Gastrocnemius medialis (tissue), 4 donors: ENCODE results near the gene ARHGEF39.

Experiments
- POLR2A ChIP-seq, 2 donors: fragments of 450-650 bp; IDR thresholded peaks; one replicate each; pipeline ENCODE4 v1.6.1; 2017; ENCODE audit warnings: antibody characterized with exemption in 2 of 2, mild to moderate bottlenecking in 2 of 2, moderate library complexity in 2 of 2
- TF ChIP-seq, protein P1 (sequence below), 5 experiments: fragments of 450-650 bp in 3 of 5; fragments of 200-600 bp in 2 of 5; sonication (generic) in 2 of 5; IDR thresholded peaks in 4 of 5; conservative IDR thresholded peaks in 1 of 5; 1 replicate in 4 of 5; 2 replicates in 1 of 5; pipeline ENCODE4 v1.5.1; 2016 to 2019; ENCODE audit warnings: antibody characterized with exemption in 5 of 5, mild to moderate bottlenecking in 3 of 5, moderate library complexity in 3 of 5

DNA sequence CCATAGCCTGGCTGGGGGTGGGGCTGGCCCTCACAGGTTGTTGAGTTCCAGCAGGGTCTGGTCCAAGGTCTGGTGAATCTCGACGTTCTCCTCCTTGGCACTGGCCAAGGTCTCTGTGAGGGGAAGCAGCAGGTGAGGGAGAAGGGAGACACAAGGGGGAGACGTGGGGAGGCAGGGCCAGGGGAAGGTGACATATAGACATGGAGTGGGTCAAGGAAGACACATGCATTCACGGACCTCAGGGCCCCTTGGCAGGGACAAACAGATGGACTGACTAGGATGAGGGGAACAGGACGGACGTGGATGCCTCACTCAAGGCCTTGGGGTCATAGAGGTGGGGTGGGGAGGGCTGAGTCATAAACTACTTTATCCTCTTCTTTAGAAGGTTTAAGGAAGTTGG lies 17.1 kb upstream of the ARHGEF39 start:
- TF ChIP-seq, protein P1, sequence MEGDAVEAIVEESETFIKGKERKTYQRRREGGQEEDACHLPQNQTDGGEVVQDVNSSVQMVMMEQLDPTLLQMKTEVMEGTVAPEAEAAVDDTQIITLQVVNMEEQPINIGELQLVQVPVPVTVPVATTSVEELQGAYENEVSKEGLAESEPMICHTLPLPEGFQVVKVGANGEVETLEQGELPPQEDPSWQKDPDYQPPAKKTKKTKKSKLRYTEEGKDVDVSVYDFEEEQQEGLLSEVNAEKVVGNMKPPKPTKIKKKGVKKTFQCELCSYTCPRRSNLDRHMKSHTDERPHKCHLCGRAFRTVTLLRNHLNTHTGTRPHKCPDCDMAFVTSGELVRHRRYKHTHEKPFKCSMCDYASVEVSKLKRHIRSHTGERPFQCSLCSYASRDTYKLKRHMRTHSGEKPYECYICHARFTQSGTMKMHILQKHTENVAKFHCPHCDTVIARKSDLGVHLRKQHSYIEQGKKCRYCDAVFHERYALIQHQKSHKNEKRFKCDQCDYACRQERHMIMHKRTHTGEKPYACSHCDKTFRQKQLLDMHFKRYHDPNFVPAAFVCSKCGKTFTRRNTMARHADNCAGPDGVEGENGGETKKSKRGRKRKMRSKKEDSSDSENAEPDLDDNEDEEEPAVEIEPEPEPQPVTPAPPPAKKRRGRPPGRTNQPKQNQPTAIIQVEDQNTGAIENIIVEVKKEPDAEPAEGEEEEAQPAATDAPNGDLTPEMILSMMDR (IDR thresholded peaks at IDR 0.05 in 4 of 5, conservative IDR thresholded peaks at IDR 0.05 in 1 of 5): no peak
- no peak for TF ChIP-seq POLR2A (IDR thresholded peaks at IDR 0.05)
